ENCODE measurements around the gene IREB2.
A peak's percentile ranks its signal among the peaks of the same experiment; 100 is the strongest.
"Not testable (repeated sequence)": the region's sequence is repeated elsewhere in the genome, so short reads cannot be mapped to it uniquely, and the experiment has no call there.

The IREB2 gene, protein sequence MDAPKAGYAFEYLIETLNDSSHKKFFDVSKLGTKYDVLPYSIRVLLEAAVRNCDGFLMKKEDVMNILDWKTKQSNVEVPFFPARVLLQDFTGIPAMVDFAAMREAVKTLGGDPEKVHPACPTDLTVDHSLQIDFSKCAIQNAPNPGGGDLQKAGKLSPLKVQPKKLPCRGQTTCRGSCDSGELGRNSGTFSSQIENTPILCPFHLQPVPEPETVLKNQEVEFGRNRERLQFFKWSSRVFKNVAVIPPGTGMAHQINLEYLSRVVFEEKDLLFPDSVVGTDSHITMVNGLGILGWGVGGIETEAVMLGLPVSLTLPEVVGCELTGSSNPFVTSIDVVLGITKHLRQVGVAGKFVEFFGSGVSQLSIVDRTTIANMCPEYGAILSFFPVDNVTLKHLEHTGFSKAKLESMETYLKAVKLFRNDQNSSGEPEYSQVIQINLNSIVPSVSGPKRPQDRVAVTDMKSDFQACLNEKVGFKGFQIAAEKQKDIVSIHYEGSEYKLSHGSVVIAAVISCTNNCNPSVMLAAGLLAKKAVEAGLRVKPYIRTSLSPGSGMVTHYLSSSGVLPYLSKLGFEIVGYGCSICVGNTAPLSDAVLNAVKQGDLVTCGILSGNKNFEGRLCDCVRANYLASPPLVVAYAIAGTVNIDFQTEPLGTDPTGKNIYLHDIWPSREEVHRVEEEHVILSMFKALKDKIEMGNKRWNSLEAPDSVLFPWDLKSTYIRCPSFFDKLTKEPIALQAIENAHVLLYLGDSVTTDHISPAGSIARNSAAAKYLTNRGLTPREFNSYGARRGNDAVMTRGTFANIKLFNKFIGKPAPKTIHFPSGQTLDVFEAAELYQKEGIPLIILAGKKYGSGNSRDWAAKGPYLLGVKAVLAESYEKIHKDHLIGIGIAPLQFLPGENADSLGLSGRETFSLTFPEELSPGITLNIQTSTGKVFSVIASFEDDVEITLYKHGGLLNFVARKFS

GRCh38 chr15:78437762-78438618 is at the start of gene IREB2:
TSS of gene IREB2 (plus strand) at chr15:78438216. CDS start at chr15:78438338, 122 bp downstream.
- peak; percentile 97 for DNase-seq

- DNase-seq = no peak
Measured at GRCh38 chr15:78388865-78389264, 49.2 kb upstream of the IREB2 start.

DNA sequence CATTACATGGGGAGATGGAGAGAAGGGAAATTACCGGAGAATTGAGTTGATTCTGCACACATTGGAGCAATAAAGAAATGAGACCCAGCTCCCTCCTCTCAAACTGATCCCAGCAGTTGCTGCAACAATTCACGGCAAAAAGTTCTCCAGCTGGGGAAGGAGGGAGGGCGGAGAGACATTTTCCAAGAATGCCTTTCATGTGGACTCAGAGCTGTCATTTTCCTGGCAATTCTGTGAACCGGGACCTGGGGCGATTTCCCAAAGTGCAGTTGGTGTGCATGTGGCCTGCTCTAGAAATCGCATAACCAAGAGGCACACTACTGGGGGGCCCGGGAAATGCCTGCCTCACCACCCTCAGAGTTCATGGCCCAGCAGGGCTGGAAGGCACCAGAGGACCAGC is 48.7 kb upstream of the IREB2 start:
- DNase-seq = no peak

DNA sequence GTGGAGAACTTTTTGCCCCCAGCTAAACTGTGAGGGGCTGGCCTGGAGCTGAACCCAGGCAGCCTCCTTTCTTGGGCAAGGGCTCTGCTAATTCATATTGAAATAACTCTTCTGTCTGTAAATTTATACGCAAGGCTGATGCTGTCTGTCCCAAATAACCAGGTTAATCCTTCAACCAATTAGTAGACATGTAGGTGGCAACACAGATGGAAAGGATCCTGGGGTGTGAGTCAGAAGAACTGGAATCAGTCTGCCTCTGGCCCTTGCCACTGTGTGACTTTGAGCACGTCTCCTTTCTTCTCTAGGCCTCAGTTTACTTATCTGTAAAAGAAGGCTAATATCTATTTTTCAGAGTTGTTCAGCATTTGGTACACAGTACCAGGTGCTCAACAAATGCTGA is 48.3 kb upstream of the IREB2 start:
- no peak for DNase-seq

- no peak for DNase-seq
Measured at GRCh38 chr15:78390242-78390641, 47.8 kb upstream of the IREB2 start.

DNA sequence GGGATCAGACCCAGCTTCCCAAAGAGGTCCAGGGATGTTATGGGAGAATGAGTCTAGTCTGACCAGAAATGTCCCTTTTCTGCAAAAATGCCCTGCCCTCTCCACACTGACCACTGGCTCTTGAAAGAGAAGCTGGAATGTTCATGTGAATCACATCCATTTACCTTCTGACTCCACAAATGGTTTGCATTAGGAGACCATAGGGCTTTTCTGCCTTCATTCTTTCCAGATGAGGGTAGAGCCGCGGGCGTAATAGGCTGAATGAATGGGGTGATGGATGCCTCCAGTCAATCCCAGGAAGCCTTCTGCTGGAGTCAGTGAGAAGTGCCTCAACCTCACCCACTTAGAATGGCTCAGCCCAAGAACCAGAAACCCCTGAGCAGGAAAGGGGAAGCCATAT is 47.2 kb upstream of the IREB2 start:
- no peak for DNase-seq

DNA sequence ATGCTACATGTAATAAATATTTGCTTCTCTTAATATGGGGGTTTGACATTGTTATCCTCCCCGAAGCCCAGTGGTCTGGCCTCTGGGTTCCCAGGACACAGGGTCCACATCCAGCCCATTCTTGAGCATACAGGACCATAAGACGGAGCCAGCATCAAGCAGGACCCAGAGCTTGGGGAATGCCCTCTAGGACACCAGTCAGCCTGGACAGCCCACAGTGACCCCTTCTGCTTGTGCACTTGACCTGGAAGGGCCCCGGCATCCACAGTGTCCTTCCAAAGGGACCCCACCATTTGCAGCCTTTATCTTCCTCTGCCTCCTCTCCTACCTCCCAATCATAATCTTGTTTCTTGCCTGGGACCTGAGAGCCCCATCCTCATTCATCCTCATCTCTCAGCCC is 46.2 kb upstream of the IREB2 start:
- no peak for DNase-seq

DNA sequence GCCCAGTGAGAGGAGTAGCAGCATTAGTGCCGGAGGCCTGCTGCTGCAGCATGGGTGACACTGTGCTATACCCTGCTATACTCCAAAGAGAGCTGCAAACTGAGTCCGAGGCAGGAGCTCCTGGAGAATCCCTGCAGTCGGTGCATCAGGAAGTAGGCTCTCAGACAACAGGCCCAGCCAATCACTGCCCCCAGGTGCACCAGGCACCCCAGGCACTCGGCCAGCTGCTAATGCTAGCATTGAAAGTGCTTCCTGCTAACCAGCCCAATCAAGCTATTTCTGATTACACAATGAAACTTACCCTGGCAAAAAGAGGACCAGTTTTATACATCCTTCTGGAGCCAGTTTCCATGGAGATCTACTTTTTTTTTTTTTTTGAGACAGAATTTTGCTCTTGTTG is 45.6 kb upstream of the IREB2 start:
- DNase-seq = no peak

- no peak for DNase-seq
Measured at GRCh38 chr15:78393137-78393536, 44.9 kb upstream of the IREB2 start.

DNA sequence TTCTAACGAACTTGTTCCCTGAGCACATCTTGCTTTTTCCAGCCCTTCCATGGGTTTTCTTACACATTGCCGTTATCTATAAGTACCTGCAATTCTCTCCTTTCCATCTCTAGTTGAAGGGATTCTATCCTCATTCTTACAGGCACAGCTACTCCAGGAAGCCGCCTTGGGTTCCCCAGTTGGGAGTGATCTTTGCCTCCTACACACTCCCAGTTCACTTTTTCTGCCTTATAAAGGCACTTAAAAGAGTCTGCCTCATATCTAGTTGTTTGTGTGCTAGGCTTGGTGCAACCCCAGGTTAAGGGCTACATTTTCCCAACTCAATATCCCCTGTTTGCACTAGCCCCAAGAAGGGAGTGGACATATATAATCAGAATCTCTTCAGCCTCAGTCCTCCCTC is 44.0 kb upstream of the IREB2 start:
- DNase-seq = no peak

DNA sequence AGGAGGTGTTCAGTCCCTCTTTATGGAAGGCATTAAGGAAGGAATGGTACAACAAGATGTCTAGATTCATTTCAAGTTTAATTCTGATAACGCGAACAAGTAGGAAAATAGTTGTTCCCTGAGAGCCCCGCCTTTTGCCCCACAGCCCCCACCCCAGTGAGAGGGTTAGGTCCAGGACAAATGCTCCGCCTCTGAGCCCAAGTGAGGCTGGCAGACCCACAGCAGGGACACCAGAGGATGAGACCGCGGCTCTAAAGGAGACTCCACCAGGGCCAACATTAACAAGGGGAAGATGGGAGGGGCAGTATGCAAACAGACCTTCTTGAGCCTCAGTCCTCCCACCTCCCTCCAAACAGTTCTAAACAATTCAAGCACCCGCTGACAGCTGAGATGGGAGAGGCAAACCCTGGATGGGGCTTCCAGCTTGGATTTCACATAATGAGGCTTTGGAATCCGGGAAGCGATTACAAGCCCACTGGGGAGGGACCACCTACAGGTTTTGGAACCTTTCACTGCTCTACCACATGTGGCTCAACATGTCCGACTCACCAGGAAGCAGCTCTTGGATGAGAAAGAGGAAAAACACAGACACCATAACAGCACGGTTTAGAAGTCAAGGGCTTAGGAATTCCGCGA is 42.9 kb upstream of the IREB2 start:
- DNase-seq = no peak

GRCh38 chr15:78396186-78396814 is 41.7 kb upstream of the IREB2 start:
- DNase-seq = no peak

DNA sequence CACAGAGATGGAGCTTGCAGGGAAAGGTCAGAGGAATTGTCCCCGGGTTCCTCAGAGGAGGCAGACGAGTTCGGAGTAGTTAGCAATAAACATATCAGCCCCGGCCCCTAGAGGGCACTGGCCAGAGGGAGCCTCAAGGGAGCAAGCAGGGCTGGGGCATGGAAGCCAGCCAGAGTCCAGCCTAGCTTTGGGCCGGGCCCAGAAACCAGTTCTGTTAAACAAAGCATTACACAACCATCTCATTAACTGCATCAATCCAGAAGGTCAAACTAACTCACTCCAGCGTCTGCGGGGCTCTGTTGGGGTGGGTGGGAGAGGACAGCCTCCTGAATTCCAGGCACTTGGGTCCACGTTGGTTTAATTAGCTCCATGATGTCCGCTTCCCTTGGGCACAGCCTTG is 41.0 kb upstream of the IREB2 start:
- DNase-seq = no peak

- DNase-seq = no peak
Measured at GRCh38 chr15:78397382-78397781, 40.6 kb upstream of the IREB2 start.

DNA sequence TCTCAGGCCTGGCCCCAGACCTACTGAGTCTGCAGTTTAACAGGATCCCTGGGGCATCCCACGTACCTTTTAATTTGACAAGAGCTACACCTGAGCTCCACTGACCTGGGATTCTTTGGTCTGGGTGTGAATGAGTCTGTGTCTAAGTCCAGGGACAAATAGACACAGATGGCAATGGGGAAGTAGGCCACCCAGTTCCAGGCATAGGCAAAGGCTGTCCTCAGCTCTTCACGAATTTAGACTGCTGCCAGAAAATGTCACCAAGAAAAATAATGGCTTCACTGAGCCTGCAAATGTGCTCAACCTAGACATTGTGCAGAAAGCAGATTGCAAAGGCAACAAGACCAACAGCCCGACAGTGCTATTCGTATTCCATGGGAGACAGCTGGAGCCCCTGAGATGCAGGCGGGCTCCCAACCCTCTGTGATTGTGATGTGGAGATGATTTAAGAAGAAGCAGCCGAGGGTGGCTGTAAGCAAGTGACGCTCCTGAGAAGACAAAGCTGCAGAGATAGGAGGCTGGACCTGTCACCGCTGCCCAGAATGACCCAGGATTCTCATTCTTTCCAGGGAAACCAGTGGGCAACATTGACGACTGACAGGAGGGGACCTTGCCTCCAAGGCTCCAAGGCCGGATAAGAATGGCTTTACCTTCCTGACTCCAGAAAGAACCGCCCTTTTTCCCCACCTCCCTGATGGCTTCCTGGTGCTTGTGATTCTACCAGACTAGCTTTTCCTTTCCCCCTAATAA is 39.8 kb upstream of the IREB2 start:
- DNase-seq = no peak

- no peak for DNase-seq
Measured at GRCh38 chr15:78399091-78399490, 38.9 kb upstream of the IREB2 start.

GRCh38 chr15:78402061-78402610 is 35.9 kb upstream of the IREB2 start:
- DNase-seq = no peak

- DNase-seq = no peak
Measured at GRCh38 chr15:78404125-78404524, 33.9 kb upstream of the IREB2 start.

DNA sequence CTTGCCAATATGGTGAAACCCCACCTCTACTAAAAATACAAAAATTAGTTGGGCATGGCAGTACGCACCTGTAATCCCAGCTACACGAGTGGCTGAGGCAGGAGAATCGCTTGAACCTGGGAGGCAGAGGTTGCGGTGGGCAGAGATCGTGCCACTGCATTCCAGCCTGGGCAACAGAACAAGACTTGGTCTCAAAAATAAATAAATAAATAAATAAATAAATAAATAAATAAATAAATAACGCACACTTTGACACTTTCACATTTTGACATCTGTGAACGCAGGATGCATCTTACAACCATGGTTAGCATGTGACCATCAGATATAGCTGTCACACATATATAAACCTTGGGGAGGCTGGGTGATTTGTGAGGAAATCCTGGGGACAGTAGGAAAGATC is 33.2 kb upstream of the IREB2 start:
- DNase-seq = not testable (repeated sequence)

- no peak for DNase-seq
Measured at GRCh38 chr15:78405336-78405924, 32.6 kb upstream of the IREB2 start.

All from GDM1 (cell line).